Heart left ventricle (tissue), 16 donors: ENCODE results near the gene ARHGAP26. TPM values are rescaled to one million over a fixed set of nuclear protein-coding genes. Genes with fewer than 3 reads are reported as not detected.

Experiments used
- ATAC-seq, 4 donors: fragments of 200-7000 bp; cut with Tn5 transposase; one replicate each; pipeline ENCODE4 v1.9.1; 2020 to 2022; ENCODE audit warnings: moderate library complexity in 4 of 4, mild to moderate bottlenecking in 3 of 4, moderate number of reproducible peaks in 1 of 4
- DNase-seq, 5 donors: peaks; one replicate each; pipeline ENCODE4 v3.0.0-alpha.2; 2020
- H3K27ac ChIP-seq, 12 donors: fragments of 200-600 bp; sonication (generic) in 4 of 12; one replicate each; pipeline versions ENCODE4 v1.5.0 to v1.8.0; 2016 to 2022; ENCODE audit warnings: mild to moderate bottlenecking in 2 of 12
- H3K27me3 ChIP-seq, 9 donors: fragments of 200-600 bp; sonication (generic) in 2 of 9; one replicate each; pipeline versions ENCODE4 v1.5.1 to v1.8.0; 2016 to 2022; ENCODE audit warnings: mild to moderate bottlenecking in 3 of 9
- H3K36me3 ChIP-seq, 9 donors: fragments of 200-600 bp; sonication (generic) in 2 of 9; one replicate each; pipeline versions ENCODE4 v1.5.0 to v1.8.0; 2018 to 2022; ENCODE audit warnings: mild to moderate bottlenecking in 2 of 9
- H3K4me1 ChIP-seq, 12 donors: fragments of 200-600 bp; sonication (generic) in 4 of 12; one replicate each; pipeline versions ENCODE4 v1.5.0 to v1.8.0; 2016 to 2022; ENCODE audit warnings: mild to moderate bottlenecking in 3 of 12
- H3K4me3 ChIP-seq, 12 donors: fragments of 200-600 bp; sonication (generic) in 4 of 12; one replicate each; pipeline versions ENCODE4 v1.5.0 to v1.8.0; 2017 to 2022; ENCODE audit warnings: mild to moderate bottlenecking in 9 of 12, moderate library complexity in 4 of 12
- H3K9me3 ChIP-seq, 12 donors: fragments of 200-600 bp; sonication (generic) in 4 of 12; one replicate each; pipeline versions ENCODE4 v1.5.0 to v1.8.0; 2016 to 2022; ENCODE audit warnings: mild to moderate bottlenecking in 1 of 12
- POLR2A ChIP-seq, 2 donors: fragments of 450-650 bp; IDR thresholded peaks; one replicate each; pipeline ENCODE4 v1.6.1; 2017; ENCODE audit warnings: antibody characterized with exemption in 2 of 2, mild to moderate bottlenecking in 2 of 2, moderate library complexity in 2 of 2
- WGBS, 4 donors: extraction: QIAGEN DNeasy Blood & Tissue Kit in 2 of 4; methylation state at CpG; one replicate each; pipeline versions ENCODE4 v1.1.5 to v1.1.7; 2013 to 2018; 5-methylcytosine and 5-hydroxymethylcytosine counted together
- intact Hi-C, 10 donors: fragments of 100-400 bp; cut with DNase I; formaldehyde crosslinking; loops; one replicate each; pipeline versions ENCODE4 v1.11.1 to v1.14.2; 2022
- polyA plus RNA-seq, 2 donors: library from polyadenylated mRNA; stranded (reverse); fragments of 200-250 nt; gene quantifications; one replicate each; pipeline ENCODE4 v1.2.3, GENCODE V29; 2013
- total RNA-seq, 9 donors: library from RNA; depleted of rRNA in 2 of 9; stranded (reverse); fragments of >200 nt in 2 of 9; fragmentation: NEBNext Ultra II Directional in 3 of 9; extraction: Animal tissue kit (Norgen Biotek cat#: 25700) in 3 of 9; gene quantifications; one replicate each; pipeline versions ENCODE4 v1.1.0 to v1.2.4, GENCODE V29; 2016 to 2023
- TF ChIP-seq, protein P1 (sequence below), 12 donors: fragments of 200-600 bp; sonication (generic) in 4 of 12; IDR thresholded peaks; one replicate each; pipeline versions ENCODE4 v1.5.0 to v1.8.0; 2018 to 2022; ENCODE audit warnings: antibody characterized with exemption in 12 of 12, mild to moderate bottlenecking in 5 of 12
- donor health status: ischemic (EF 13 %, LVEDD 7.1; RV severe dilation, severe dysfunction).
- donor health status: healthy with polysubstance abuse.
- donor health status: DM: no; HTN: yes; CAD: no.
- donor health status: DM: no; HTN: no; CAD: no.
- donor health status: ischemic (EF 25% LVEDD 6.9; RV normal size, moderate dysfunction).
- donor health status: ischemic (EF 25% LVEDD 5.7; RV mildly dilated, moderate dysfunction).
- donor health status: healthy.
- donor health status: DM: yes; HTN: yes; CAD: no.
- donor health status: ischemic (EF 35%, LVEDD 5.7; RV mildly dilated, moderate dysfunction).
- donor health status: nonischemic (EF 11% LVEDD 7.7; RV severe dilation, severe dysfunction).
- donor health status: DM: yes; HTN: yes; CAD: no.
- donor health status: PGD.
- donor health status: ischemic (EF 29% LVEDD 5.4; RV normal size, mild dysfunction).
- donor health status: nonischemic (EF 23%, LVEDD 6.1; RV moderate dilation, normal function).

Gene ARHGAP26
- total and polyA plus RNA-seq, 11 donors, result 11.9 to 52.1 (median 33.7) TPM

DNA sequence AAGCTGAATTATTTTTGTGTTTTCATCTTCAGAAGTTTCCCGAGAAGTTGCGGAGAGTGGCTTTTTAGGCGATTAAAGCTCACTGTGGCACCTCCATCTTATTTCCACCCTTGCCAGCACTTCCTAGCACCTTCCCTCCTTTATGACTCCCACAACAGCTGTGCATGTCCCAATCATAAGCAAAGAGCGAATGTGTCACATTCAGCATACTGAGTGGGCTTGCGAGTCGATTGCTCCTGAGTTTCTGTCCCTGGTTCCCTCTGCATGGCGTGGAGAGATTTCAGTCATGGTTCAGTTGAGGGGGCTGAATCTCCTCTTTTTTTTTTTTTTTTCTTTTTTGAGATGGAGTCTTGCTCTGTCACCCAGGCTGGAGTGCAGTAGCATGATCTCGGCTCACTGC, 144.9 kb downstream of the ARHGAP26 start:
- Histone ChIP-seq H3K27me3 (no peaks in the 10 kb centered on the region), H3K4me1 (peaks cover 0 to 11% (median 0%) of the 10 kb centered on the region in 12 donors), H3K4me3 (no peak overlapping the region), H3K36me3 (peaks cover 0 to 92% (median 61%) of the 10 kb centered on the region in 9 donors), H3K9me3 (no peaks in the 10 kb centered on the region), H3K27ac (no peak overlapping the region)
- no peak for DNase-seq
- ATAC-seq, result no peak
- TF ChIP-seq, protein P1, sequence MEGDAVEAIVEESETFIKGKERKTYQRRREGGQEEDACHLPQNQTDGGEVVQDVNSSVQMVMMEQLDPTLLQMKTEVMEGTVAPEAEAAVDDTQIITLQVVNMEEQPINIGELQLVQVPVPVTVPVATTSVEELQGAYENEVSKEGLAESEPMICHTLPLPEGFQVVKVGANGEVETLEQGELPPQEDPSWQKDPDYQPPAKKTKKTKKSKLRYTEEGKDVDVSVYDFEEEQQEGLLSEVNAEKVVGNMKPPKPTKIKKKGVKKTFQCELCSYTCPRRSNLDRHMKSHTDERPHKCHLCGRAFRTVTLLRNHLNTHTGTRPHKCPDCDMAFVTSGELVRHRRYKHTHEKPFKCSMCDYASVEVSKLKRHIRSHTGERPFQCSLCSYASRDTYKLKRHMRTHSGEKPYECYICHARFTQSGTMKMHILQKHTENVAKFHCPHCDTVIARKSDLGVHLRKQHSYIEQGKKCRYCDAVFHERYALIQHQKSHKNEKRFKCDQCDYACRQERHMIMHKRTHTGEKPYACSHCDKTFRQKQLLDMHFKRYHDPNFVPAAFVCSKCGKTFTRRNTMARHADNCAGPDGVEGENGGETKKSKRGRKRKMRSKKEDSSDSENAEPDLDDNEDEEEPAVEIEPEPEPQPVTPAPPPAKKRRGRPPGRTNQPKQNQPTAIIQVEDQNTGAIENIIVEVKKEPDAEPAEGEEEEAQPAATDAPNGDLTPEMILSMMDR (IDR thresholded peaks at IDR 0.05), result no peak
- TF ChIP-seq POLR2A (IDR thresholded peaks at IDR 0.05), result no peak
- 84 to 93% (median 91%) methylated on average over 8 of the region's 8 CpGs for WGBS, 4 donors
- intact Hi-C loops, result loop anchor here in 1 of 10 donors (5.0 kb wide), 1 partner anchor 912 kb away; no protein-coding TSS in a partner anchor

DNA sequence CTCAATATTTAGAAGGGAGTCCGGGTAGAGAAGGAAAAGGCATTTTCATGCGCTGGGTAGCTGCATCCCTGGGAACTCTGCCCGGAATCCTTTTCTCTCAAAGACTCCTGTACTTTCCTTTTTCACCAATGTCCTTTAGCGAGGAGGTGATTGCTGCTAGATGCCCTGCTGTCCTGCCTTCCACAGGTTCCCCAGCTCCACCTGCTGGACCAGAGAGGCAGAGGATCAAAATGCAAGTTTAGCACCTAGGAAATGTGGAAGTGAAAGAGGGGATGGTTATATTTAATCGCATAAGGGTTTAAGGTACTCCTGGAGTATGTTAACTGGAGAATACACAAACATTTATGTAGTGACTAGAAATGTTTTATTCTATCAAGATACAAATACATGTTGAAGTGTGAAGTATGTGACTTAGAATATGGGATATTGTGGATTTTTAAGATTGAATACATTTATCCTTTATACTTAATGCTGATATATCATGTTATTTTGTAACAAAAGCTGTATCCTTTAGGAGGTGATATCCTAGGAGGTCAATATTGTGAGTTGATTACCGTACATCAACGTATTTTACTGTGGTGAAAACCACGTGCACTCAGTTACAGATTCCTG, 145.7 kb downstream of the ARHGAP26 start:
- DNase-seq, result no peak
- Histone ChIP-seq H3K4me3 (no peak overlapping the region), H3K9me3 (no peaks in the 10 kb centered on the region), H3K4me1 (peaks cover 0 to 11% (median 0%) of the 10 kb centered on the region in 12 donors), H3K27me3 (no peaks in the 10 kb centered on the region), H3K27ac (no peak overlapping the region), H3K36me3 (peaks cover 0 to 87% (median 55%) of the 10 kb centered on the region in 9 donors)
- 57 to 67% (median 65%) methylated on average over 8 of the region's 8 CpGs for WGBS, 4 donors
- intact Hi-C loops, result loop anchor here in 1 of 10 donors (5.0 kb wide), 1 partner anchor 911 kb away; no protein-coding TSS in a partner anchor
- TF ChIP-seq POLR2A (IDR thresholded peaks at IDR 0.05), result no peak
- TF ChIP-seq, protein P1 (IDR thresholded peaks at IDR 0.05), result peak in 11 of 12 donors; percentile 11 to 55 (median 47)
- ATAC-seq, result peak in 3 of 4 donors; percentile 13 to 47 (median 44)

DNA sequence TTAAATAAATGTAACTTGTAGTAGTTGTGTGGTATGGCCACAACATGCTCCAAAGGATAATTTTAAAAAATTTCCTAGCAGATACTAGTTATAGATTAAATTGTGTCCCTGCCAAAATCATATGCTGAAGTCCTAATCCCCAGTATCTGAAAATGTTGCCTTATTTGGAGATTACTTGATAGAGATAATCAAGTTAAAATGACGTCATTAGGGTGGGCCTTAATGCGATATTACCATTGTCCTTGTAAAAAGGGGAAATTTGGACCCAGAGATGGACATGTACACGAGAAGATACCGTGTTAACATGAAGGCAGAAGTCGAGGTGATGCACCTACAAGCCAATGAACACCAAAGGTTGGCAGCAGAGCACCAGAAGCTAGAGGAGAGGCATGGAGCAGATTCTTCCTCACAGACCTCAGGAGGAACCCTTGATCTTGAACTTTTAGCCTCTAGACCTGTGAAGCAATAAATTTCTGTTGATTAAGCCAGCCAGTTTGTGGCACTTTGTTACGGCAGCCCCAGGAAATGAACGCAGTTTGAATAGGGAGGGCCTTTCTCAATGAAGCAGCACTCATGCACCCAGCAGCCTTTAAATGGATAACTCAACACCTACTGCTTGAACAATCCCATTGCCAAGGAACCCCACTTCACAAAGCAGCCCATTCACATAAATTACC, 148.9 kb downstream of the ARHGAP26 start:
- 82 to 88% (median 83%) methylated on average over 7 of the region's 7 CpGs for WGBS, 4 donors
- no peaks in the 10 kb centered on the region for H3K27me3 ChIP-seq
- H3K27ac ChIP-seq, result no peak overlapping the region
- H3K9me3 ChIP-seq, result no peaks in the 10 kb centered on the region
- intact Hi-C loops, result loop anchor here in 1 of 10 donors (5.0 kb wide), 1 partner anchor 908 kb away; no protein-coding TSS in a partner anchor
- no peak overlapping the region for H3K4me3 ChIP-seq
- DNase-seq (no peak), ATAC-seq (no peak)
- peaks cover 0 to 33% (median 13%) of the 10 kb centered on the region in 12 donors for H3K4me1 ChIP-seq
- no peak for TF ChIP-seq POLR2A (IDR thresholded peaks at IDR 0.05)
- TF ChIP-seq, protein P1 (IDR thresholded peaks at IDR 0.05), result no peak
- peaks cover 0 to 55% (median 25%) of the 10 kb centered on the region in 9 donors for H3K36me3 ChIP-seq
